Bone marrow (tissue), 2 donors: Measurements from ENCODE around the gene IQCH.

Source experiments
- DNase-seq, 2 donors: peaks; one replicate each; lab custom pipeline; 2025; lab: John Stamatoyannopoulos, UW

IQCH gene

DNA sequence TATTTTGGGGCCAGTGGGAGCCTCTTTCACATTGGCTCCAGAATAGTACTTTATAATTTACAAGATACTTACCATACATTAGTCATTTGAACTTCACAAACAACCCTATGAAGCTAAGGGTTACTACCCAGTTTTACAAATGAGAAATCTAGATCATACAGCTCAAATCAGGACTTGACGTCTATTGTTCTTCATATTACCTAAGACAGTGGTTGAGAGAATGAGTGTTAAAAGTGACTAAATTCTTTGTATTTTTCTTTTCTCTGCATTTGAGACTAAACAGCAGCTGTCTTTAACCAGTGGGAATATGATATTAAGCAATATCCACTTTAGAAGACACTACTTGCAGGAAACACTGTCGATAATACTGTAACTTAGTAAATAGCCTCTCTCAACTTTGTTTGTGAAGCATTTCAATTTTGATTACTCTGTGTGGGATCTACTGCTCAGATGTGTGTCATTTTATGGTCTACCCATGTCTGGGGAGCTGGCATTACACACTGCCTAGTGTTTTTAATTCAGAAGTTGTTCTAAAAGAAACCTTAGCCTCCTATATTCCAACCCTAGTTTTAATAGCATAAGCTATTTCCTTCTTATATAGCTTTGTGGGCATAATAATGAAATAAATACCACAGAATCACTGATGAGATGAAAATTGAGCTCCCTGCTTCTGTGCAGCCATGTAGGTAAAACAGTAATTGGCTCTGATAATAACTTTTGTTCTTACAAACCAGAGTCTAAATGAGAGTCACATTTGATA is 45.9 kb downstream of the IQCH start:
- DNase-seq: no peak

GRCh38 chr15:67303490-67304363 is 49.1 kb downstream of the IQCH start:
- peak in 1 of 2 donors; percentile 19 for DNase-seq

DNA sequence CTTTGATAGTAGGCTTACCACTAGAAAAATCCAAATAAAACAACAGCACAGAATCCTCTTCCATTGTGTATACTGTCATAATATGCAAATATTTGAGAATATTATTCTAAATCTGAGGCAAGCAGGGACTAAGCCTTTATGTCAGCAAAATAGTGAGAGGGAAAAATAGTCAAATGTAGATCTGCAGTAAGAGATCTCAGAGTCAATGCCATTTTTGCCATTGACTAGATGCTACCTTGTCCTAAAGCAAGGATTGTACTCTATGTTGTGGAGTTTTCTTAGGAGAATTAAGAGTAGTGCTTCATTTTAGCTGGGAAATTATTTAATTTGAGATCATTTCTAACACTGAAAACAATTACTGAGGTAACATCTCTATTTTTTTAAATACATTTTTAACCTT is 50.2 kb downstream of the IQCH start:
- DNase-seq: no peak

- DNase-seq: no peak
Measured at GRCh38 chr15:67305506-67305905, 50.9 kb downstream of the IQCH start.

GRCh38 chr15:67307156-67307555 is 52.6 kb downstream of the IQCH start:
- DNase-seq: no peak

DNA sequence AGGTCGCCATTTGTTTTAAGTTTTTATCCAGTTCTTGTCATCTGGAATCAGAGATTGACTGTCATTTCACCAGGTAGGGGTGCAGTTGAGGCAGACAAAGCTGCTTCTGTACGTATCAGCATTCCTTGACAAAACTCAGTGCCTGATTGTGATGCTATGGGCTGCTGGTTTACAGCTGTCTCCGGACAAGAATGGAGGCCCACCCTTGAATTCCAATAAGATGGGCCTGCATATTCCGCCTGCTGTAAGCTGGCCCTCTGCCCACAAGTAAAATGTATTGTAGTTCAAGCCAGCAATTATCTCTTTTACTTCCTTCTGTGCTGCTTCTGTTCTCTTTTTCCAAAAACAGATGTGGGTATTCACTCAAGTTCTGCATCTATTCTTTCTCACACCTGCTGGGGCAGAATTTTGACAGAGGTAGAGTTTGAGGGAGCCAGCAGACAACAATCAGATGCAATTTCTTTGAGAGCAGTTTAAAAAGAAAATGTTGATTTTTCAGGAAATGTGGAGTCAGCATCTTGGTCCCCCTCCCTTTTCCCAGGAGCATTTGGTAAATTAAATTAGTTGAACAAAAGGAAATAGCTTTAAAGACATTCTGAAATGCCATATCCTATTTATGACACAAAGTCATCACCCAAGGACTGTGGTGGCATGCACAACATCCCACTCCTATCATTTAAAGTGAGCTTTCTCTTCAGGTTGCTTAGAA is 53.5 kb downstream of the IQCH start:
- DNase-seq: no peak

DNA sequence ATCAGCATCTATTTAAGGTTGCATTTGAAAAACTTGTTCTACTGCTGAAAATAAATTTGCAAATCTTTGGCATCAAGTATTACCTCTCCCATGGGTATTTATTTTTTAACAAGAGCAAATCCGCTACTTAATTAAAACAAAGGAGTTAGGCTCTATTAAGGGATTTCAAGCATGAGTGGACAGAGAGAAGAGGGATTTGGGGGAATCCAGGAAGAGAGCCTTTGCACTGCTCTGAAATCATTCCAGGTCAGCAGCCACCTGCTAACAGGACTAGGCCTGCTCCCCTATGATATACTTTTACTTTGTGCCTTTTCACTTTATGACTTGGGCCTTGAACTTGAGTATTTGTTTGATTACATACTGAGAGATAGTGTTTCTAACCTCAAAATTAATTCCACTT is 57.1 kb downstream of the IQCH start:
- DNase-seq: no peak

DNA sequence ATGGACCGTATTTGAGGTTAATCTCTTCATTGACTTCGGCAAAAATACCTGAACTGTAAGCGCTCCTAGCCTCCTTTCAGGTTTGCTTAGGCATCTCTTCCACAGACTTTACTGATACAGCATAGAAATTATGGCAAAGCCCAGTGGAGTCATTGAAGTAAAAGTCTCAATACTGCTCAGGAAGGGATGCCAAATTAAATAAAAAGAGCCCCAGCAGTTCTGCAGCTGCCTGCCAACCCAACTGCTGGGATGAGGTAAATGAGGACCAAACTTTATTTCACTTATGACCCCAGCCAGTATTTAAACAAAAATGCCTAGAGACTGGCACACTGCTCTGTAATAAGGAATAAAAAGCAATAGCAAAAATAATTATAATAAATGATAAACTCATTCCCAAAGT is 65.4 kb downstream of the IQCH start:
- no peak for DNase-seq

DNA sequence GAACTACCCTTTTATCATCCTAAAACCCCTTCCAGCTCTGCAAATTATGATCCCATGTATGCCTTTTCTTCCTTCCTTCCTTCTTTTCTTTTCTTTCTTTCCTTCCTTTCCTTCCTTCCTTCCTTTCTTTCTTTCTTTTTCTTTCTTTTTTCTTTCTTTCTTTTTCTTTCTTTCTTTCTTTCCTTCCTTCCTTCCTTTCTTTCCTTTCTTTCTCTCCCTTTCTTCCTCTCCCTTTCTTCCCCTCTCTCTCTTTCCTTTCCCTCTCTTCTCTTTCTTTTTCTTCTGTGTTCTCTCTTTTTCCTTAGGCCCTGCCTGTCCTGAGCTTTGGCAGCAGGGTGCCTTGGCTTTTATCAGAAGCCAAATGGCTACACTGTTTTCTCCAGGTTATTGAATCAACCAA is 66.8 kb downstream of the IQCH start:
- DNase-seq: no peak

- DNase-seq: no peak
Measured at GRCh38 chr15:67322481-67322880, 67.9 kb downstream of the IQCH start.

- DNase-seq: no peak
Measured at GRCh38 chr15:67327312-67327711, 72.7 kb downstream of the IQCH start.

GRCh38 chr15:67327737-67328136 is 73.2 kb downstream of the IQCH start:
- no peak for DNase-seq

DNA sequence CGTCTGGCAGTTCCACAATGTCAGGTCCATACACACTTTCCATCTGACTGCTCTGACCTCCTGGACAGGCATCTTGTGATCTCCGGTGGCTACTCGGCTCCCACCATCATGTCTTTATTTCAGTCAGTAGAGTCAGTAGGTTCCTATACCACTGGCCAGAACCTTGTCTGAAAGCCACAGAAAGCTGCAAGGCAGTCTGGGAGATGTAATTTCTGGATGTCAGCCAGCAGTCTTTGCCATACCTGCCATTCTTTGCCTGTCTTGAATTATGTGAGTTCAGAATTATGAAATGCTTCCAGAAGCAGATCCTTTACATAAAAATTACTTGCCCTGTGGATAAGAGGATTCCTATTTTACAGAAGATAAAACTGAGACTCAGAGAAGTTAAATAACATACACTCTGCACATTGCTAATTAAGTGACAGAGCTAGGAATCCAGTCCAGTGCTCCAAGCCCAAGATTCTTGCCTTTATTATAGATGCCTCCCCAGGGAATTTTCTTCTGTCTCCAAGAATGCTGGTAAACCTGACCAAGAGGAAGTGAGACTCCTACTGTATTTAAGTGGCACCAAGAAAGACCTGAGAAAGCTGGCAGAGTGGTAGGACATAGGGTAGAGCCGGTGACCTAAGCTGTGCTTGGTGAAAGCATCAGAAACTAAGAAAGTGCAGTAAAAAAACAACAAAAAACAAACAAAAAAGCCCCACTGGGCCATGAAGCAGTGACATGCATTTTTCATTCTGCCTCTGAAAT is 75.6 kb downstream of the IQCH start:
- no peak for DNase-seq

DNA sequence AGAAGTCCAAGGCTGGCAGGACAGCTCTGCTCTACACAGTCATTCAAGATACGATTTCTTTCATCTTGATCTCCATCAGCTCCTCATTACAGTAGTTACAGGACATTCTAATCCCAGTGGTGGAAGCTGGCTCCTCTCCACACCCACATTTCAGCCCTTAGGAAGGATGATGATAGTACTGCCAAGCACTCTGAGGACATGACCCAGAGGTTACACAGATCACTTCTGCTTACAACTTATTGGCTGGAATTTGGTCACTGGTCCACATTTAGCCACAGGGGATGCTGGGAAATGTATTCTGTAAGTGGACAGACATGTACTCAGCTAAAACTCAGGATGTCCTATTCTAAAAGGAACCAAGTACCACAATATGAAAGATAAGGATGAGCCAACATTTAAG is 77.1 kb downstream of the IQCH start:
- DNase-seq: no peak

- DNase-seq: no peak
Measured at GRCh38 chr15:67335026-67335425, 80.4 kb downstream of the IQCH start.

DNA sequence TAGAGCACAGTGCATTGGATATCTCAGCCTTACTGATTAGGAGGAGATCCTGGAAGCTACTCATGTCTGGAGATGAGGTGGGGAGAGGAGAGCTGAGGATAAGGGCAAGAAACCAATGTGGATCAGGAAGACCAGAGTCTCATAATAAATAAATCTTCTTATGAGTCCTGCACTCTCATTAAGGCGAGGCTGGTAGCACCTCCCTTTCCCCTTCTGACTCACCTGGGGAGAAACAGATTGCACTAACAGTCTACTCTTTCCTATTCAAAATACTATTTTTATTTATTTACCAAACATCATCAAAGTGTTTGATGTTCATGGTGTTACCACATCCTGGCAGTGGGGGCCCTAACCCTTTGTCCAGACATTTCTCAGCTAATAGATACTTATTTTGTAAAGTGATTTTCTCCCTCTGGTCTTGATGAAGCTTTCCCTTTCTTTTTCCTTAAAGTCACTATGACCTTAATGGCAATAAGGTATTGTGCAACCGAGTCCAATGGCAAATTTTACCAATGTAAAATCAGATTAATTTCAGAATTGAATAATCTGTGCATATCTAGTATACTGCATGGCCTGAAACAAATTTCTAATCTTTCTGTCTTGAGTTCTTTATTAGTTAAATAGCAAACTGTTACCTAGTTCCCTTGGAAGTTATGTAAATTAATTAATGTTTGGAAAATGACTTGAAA is 81.1 kb downstream of the IQCH start:
- no peak for DNase-seq

DNA sequence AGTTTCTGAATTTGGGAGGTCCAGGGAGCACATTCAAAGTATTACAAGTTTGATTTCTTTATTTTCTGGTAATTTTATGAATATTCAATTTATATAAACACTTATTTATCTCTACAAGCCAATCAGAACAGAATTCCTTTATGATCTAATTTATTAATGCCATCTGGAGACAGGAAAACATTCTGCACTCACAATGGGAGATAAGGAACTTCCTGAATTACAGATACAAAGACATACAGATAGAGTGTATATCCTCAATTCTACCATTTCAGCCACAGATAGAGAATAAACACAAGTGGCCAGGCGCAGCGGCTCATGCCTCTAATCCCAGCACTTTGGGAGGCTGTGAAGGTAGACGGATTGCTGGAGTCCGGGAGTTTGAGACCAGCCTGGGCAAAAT is 86.0 kb downstream of the IQCH start:
- no peak for DNase-seq

DNA sequence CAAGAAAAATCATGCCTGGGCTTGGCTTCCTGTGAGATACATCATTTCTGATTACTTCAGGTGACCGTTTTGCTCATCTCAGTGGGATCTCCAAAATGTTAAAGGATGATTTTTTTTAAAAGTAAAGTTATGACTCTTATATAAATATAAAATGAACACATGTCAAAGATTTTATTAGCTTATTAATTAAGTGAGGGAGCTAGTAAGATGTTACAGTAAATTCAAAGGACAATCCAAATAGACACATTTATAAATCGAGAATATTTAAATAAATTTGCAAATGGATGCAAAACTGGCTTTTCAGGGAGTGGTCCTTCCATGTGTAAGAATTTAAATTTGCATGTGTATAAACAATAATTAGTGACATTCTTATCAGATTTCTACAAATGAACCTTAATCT is 87.0 kb downstream of the IQCH start:
- no peak for DNase-seq

DNA sequence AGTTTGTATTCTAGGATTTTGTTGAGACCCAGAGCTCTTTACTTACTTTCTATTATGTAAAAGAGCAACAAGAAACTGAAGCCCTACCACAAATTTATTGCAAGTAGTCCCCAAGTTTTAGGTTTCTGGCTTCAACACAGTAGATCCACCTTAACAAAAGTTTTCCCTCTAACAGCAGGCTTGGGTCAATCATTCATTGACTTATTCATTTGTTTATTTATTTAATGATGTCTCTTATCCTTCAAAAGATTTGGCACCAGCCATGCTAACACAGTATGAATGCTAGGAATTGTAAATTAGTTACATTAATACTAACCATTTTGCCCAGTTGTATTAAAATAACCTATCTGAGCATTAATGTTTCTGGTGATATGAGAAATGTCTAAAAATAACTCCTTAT is 88.6 kb downstream of the IQCH start:
- no peak for DNase-seq

GRCh38 chr15:67349634-67350033 is 95.0 kb downstream of the IQCH start:
- DNase-seq: no peak

GRCh38 chr15:67350042-67350441 is 95.5 kb downstream of the IQCH start:
- no peak for DNase-seq
